Panc1 (cell line): Measurements from ENCODE around the gene SLCO2B1. TPM values are rescaled to one million over a fixed set of nuclear protein-coding genes. Genes with fewer than 3 reads are reported as not detected.

ENCODE experiments used
- ATAC-seq: fragments of 200-7000 bp; cut with Tn5 transposase; 2 replicates; pipeline ENCODE4 v1.9.1; 2020; ENCODE audit warnings: mild to moderate bottlenecking, moderate library complexity
- BruUV-seq: library from RNA; stranded (reverse); fragments of 400-500 nt; replicated peaks from 2 replicates; lab custom pipeline; 2021; lab: Mats Ljungman, UMichigan
- CTCF ChIA-PET: fragments of 300-600 bp; sonication (Branson Sonifier 250); formaldehyde crosslinking; loops from one replicate; lab custom pipeline; 2022; ENCODE audit warnings: antibody characterized with exemption; lab: Charles Lee
- POLR2A ChIA-PET: fragments of 300-600 bp; sonication (Branson Sonifier 250); formaldehyde crosslinking; loops from one replicate; lab custom pipeline; 2022; ENCODE audit warnings: antibody characterized with exemption; lab: Charles Lee
- DNase-seq: peaks from one replicate; pipeline ENCODE4 v3.0.0-alpha.2; 2010; ENCODE audit warnings: low read depth, low spot score
- H3K27ac ChIP-seq: 2 replicates; pipeline ENCODE4 v1.5.1; 2011; ENCODE audit warnings: mild to moderate bottlenecking, low read length, inconsistent platforms
- H3K27me3 ChIP-seq: fragments of 200-500 bp; sonication (Bioruptor generic); 2 replicates; pipeline ENCODE4 v1.6.0; 2014; ENCODE audit warnings: low read length, inconsistent platforms; ENCODE audit not compliant: control insufficient read depth, insufficient read depth
- H3K36me3 ChIP-seq: fragments of 200-500 bp; sonication (Bioruptor generic); 2 replicates; pipeline ENCODE4 v1.5.1; 2014; ENCODE audit warnings: inconsistent platforms, mild to moderate bottlenecking, low read length, moderate library complexity; ENCODE audit not compliant: control insufficient read depth, insufficient read depth
- H3K4me1 ChIP-seq: 2 replicates; pipeline ENCODE4 v1.5.1; 2011; ENCODE audit warnings: inconsistent platforms, mild to moderate bottlenecking, low read length, moderate library complexity; ENCODE audit not compliant: control insufficient read depth, insufficient read depth
- H3K4me3 ChIP-seq, 2 experiments: 2 replicates each; pipeline ENCODE4 v1.5.1; 2011 to 2012; ENCODE audit warnings: low read depth in 2 of 2, low read length in 2 of 2, mild to moderate bottlenecking in 2 of 2, inconsistent platforms in 1 of 2, moderate library complexity in 1 of 2
- H3K9me3 ChIP-seq: fragments of 200-500 bp; sonication (Bioruptor generic); 2 replicates; pipeline ENCODE4 v1.5.1; 2014; ENCODE audit warnings: low read depth, mild to moderate bottlenecking, inconsistent platforms, low read length, moderate library complexity; ENCODE audit not compliant: control insufficient read depth, insufficient read depth
- POLR2AphosphoS5 ChIP-seq: IDR thresholded peaks from 2 replicates; pipeline ENCODE4 v1.6.1; 2012; ENCODE audit warnings: mild to moderate bottlenecking, low read depth, low read length, moderate library complexity
- SIN3A ChIP-seq: IDR thresholded peaks from 2 replicates; pipeline ENCODE4 v1.6.1; 2012; ENCODE audit warnings: low read depth, mild to moderate bottlenecking, low read length, moderate library complexity, borderline replicate concordance; ENCODE audit not compliant: insufficient read depth
- TCF7L2 ChIP-seq: IDR thresholded peaks from 2 replicates; pipeline ENCODE4 v1.6.1; 2011; ENCODE audit warnings: mild to moderate bottlenecking, low read depth, low read length, inconsistent platforms
- in situ Hi-C: cut with HindIII; loops from 2 replicates; pipeline ENCODE4 v1.10.0; 2016; ENCODE audit warnings: low sequenced_read_pairs, low pct_unique_long_range_greater_than_20kb
- intact Hi-C: fragments of 100-400 bp; cut with micrococcal nuclease; formaldehyde crosslinking; loops from one replicate; pipeline ENCODE4 v1.10.0; 2022; ENCODE audit not compliant: unreplicated experiment
- total RNA-seq: library from RNA; stranded (reverse); gene quantifications from one replicate; pipeline ENCODE4 v1.2.1, GENCODE V29; 2021; ENCODE audit not compliant: unreplicated experiment
- TF ChIP-seq, protein P1 (sequence below), 2 experiments: IDR thresholded peaks; 2 replicates each; pipeline ENCODE4 v1.6.1; 2011 to 2012; ENCODE audit warnings: low read depth in 2 of 2, control low read depth in 1 of 2, low read length in 1 of 2, mild to moderate bottlenecking in 1 of 2, moderate library complexity in 1 of 2; ENCODE audit not compliant: insufficient read depth in 1 of 2
- TF ChIP-seq, protein P2 (sequence below): fragments of 450-650 bp; IDR thresholded peaks from 2 replicates; pipeline ENCODE4 v1.5.1; 2017; ENCODE audit warnings: mild to moderate bottlenecking

Gene SLCO2B1
- total RNA-seq, 1 experiment from 2014 or later = 0.77 TPM

DNA sequence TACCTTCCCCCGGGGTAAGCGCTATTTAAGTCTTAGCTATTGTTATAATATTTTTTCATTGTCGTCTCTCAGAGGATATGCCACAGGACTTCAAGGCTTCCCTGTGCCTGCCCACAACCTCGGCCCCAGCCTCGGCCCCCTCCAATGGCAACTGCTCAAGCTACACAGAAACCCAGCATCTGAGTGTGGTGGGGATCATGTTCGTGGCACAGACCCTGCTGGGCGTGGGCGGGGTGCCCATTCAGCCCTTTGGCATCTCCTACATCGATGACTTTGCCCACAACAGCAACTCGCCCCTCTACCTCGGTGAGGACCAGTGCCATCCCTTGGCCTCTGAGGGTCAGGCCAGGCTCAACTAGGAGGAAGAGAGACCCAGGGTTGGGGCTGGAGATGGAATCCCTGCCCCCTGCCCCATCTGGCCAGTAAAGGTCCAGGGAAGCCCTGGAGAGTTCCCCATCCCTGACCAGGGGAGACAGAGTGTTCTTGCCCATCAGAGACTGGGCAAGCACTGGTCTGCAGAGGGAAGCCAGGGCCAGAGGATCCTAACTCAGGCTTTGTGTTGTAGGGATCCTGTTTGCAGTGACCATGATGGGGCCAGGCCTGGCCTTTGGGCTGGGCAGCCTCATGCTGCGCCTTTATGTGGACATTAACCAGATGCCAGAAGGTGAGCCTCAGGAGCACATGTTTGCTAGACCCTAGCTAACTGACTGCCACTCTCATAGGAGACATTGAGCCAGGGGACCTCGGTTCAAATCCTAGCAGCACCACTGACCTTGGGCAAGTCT is 18.4 kb downstream of the SLCO2B1 start:
- H3K27ac ChIP-seq = no peak overlapping the region
- TF ChIP-seq, protein P1, sequence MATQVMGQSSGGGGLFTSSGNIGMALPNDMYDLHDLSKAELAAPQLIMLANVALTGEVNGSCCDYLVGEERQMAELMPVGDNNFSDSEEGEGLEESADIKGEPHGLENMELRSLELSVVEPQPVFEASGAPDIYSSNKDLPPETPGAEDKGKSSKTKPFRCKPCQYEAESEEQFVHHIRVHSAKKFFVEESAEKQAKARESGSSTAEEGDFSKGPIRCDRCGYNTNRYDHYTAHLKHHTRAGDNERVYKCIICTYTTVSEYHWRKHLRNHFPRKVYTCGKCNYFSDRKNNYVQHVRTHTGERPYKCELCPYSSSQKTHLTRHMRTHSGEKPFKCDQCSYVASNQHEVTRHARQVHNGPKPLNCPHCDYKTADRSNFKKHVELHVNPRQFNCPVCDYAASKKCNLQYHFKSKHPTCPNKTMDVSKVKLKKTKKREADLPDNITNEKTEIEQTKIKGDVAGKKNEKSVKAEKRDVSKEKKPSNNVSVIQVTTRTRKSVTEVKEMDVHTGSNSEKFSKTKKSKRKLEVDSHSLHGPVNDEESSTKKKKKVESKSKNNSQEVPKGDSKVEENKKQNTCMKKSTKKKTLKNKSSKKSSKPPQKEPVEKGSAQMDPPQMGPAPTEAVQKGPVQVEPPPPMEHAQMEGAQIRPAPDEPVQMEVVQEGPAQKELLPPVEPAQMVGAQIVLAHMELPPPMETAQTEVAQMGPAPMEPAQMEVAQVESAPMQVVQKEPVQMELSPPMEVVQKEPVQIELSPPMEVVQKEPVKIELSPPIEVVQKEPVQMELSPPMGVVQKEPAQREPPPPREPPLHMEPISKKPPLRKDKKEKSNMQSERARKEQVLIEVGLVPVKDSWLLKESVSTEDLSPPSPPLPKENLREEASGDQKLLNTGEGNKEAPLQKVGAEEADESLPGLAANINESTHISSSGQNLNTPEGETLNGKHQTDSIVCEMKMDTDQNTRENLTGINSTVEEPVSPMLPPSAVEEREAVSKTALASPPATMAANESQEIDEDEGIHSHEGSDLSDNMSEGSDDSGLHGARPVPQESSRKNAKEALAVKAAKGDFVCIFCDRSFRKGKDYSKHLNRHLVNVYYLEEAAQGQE (IDR thresholded peaks at IDR 0.05; ENCODE audit: insufficient read depth in 1 of 2, low read depth in 2 of 2, low read length in 1 of 2) = no peak
- no peak for TF ChIP-seq POLR2AphosphoS5
- TF ChIP-seq, protein P2, sequence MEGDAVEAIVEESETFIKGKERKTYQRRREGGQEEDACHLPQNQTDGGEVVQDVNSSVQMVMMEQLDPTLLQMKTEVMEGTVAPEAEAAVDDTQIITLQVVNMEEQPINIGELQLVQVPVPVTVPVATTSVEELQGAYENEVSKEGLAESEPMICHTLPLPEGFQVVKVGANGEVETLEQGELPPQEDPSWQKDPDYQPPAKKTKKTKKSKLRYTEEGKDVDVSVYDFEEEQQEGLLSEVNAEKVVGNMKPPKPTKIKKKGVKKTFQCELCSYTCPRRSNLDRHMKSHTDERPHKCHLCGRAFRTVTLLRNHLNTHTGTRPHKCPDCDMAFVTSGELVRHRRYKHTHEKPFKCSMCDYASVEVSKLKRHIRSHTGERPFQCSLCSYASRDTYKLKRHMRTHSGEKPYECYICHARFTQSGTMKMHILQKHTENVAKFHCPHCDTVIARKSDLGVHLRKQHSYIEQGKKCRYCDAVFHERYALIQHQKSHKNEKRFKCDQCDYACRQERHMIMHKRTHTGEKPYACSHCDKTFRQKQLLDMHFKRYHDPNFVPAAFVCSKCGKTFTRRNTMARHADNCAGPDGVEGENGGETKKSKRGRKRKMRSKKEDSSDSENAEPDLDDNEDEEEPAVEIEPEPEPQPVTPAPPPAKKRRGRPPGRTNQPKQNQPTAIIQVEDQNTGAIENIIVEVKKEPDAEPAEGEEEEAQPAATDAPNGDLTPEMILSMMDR = no peak
- TF ChIP-seq TCF7L2 = no peak
- no peaks in the 10 kb centered on the region for H3K4me1 ChIP-seq
- no peaks in the 10 kb centered on the region for H3K9me3 ChIP-seq
- ChIA-PET CTCF (interaction anchor here (0.6 kb wide), 1 partner anchor 25 kb away, joined by 4 read pairs; no protein-coding TSS in a partner anchor), POLR2A (no interaction called here)
- H3K27me3 ChIP-seq = peaks cover 9% of the 10 kb centered on the region; the same call in 1 of the 2 replicates
- no peaks in the 10 kb centered on the region for H3K36me3 ChIP-seq
- DNase-seq (no peak), ATAC-seq (no peak)
- no peak overlapping the region for H3K4me3 ChIP-seq
- intact Hi-C loops = no loop called here
- no TSS peak for BruUV-seq
- in situ Hi-C loops = no loop called here

DNA sequence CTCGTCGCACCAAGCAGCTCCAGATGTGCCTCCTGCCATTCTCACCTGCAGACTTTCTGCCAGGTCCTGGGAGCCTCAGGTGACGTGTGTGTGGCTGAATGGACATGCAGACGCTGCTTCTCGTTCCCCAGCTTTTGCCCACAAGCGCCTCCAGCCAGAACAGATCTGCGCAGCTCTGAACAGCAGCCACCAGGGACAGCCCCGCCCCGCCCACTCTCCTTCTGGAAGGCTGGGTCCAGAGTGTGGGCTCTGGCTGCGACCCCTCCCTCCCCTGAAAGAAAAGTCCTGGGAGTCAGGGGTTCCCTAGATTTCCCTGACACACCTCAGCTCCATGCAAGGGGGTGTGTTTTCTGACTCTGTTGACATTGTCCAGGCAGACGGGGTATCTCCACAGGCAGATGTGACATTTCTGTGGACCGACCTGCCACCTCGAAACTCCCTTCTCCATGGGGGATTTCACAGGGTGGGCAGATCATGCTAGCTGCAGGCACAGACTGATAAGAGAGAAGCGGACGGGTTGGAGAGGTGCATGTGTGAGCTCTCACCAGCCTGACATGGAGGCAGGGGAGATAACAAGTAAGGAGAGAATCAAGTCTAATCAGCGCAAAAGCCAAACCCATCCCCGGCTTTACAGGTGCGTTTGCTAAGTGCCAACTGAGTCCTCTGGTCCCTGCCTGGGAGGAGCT is 19.8 kb downstream of the SLCO2B1 start:
- TF ChIP-seq, protein P1 (IDR thresholded peaks at IDR 0.05; ENCODE audit: insufficient read depth in 1 of 2, low read depth in 2 of 2, low read length in 1 of 2) = no peak
- no peak for TF ChIP-seq POLR2AphosphoS5
- no peak for TF ChIP-seq SIN3A
- TF ChIP-seq, protein P2 = no peak
- TF ChIP-seq TCF7L2 = no peak
- no peak for DNase-seq
- intact Hi-C loops (no loop called here), in situ Hi-C loops (no loop called here)
- no peaks in the 10 kb centered on the region for H3K36me3 ChIP-seq
- no TSS peak for BruUV-seq
- peaks cover 9% of the 10 kb centered on the region; the same call in 1 of the 2 replicates for H3K27me3 ChIP-seq
- H3K9me3 ChIP-seq = no peaks in the 10 kb centered on the region
- ATAC-seq = no peak
- CTCF ChIA-PET = interaction anchor here (1.9 kb wide), 1 partner anchor 34 kb away, joined by 6 read pairs; no protein-coding TSS in a partner anchor
- no peak overlapping the region for H3K4me3 ChIP-seq
- no peaks in the 10 kb centered on the region for H3K4me1 ChIP-seq
- POLR2A ChIA-PET = no interaction called here
- no peak overlapping the region for H3K27ac ChIP-seq
